ENCODE data around the gene LASP1.

DNA sequence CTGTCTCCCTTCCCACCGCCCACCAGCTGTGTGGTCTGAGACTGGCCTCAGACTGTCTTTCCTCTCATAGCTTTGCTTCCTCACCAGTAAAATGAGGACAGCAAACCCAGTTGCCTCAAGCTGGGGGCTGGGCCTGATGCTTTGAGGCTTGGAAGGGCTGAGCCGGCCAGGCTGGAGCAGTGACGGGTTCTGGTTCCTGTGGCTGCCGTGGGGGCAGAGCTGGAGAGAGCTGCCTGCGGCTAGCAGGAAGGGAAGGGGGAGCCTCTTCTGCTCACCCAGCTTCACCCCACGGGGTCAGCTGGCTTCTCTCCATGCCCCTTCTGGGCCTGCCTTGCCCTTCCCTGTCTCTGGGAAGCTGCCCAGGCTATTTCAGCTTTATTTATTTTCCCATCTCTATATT lies 23.7 kb downstream of the LASP1 start:
- no peak for TF ChIP-seq EZH2phosphoT487 (IDR thresholded peaks at IDR 0.05; ENCODE audit: borderline replicate concordance, low read depth, low read length)
- TF ChIP-seq, protein P1, sequence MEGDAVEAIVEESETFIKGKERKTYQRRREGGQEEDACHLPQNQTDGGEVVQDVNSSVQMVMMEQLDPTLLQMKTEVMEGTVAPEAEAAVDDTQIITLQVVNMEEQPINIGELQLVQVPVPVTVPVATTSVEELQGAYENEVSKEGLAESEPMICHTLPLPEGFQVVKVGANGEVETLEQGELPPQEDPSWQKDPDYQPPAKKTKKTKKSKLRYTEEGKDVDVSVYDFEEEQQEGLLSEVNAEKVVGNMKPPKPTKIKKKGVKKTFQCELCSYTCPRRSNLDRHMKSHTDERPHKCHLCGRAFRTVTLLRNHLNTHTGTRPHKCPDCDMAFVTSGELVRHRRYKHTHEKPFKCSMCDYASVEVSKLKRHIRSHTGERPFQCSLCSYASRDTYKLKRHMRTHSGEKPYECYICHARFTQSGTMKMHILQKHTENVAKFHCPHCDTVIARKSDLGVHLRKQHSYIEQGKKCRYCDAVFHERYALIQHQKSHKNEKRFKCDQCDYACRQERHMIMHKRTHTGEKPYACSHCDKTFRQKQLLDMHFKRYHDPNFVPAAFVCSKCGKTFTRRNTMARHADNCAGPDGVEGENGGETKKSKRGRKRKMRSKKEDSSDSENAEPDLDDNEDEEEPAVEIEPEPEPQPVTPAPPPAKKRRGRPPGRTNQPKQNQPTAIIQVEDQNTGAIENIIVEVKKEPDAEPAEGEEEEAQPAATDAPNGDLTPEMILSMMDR (conservative IDR thresholded peaks at IDR 0.05; ENCODE audit: low read length): no peak
